ENCODE data around the gene PHGDH. TPM values are rescaled to one million over a fixed set of nuclear protein-coding genes. Genes with fewer than 3 reads are reported as not detected.

The PHGDH gene
- total and polyA plus RNA-seq, 9 of the 15 experiments (the other 6 are each of a cell fraction or from before 2014, with no cell fraction given) = 6.7 to 84.2 (median 36.2) TPM

- TF ChIP-seq ZNF449 (CRISPR knock-in tag; IDR thresholded peaks at IDR 0.05) (no peak), ZBTB5 (IDR thresholded peaks at IDR 0.05) (no peak), ZFP91 (CRISPR knock-in tag; IDR thresholded peaks at IDR 0.05) (no peak), CBX1 (IDR thresholded peaks at IDR 0.05; ENCODE audit: low read depth) (no peak), TSHZ1 (CRISPR knock-in tag; IDR thresholded peaks at IDR 0.05) (no peak), ZKSCAN3 (CRISPR knock-in tag; IDR thresholded peaks at IDR 0.05) (no peak), ZNF668 (CRISPR knock-in tag; IDR thresholded peaks at IDR 0.05) (no peak), MXD1 (CRISPR knock-in tag; IDR thresholded peaks at IDR 0.05; ENCODE audit: borderline replicate concordance, poor library complexity, severe bottlenecking) (no peak), TOE1 (IDR thresholded peaks at IDR 0.05; ENCODE audit: borderline replicate concordance) (no peak), TOE1 (CRISPR knock-in tag; IDR thresholded peaks at IDR 0.05; ENCODE audit: borderline replicate concordance, low read depth) (no peak)
These were observed 66.6 kb downstream of the PHGDH start (continued) for GRCh38 chr1:119778359-119778758.

Measured in K562 (cell line).